ENCODE data around the gene GNRHR. TPM values are rescaled to one million over a fixed set of nuclear protein-coding genes. Genes with fewer than 3 reads are reported as not detected.

The GNRHR gene
- total RNA-seq, 2 experiments from 2014 or later = not detected

DNA sequence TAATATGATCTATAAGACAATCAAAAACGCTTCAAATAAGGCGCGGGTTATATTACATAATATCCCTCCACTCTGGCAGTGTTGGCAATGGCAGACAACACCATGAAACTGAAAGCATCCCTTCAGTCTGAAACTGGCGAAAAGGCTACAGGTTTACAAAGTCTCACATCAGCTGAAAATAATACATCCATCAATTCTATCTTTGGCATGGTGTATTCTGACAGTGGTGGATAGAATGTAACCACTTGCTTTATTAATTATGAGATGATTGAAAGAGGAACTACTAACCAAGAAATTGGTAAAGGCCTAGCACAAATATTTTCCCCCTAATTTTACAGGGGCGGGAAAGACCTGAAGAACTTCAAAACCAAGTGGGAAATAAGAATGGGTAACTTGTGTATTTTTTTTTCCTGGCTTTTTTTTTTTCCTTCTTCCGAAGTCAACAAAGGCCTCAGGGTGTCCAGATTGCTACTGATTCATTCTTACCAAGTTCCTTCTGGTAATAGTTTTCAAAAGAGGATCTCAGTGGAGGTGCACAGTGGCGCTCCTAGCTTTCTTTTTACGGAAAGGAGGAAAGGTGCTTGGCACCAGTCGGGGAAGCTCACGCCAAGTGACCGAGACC is 54.0 kb downstream of the GNRHR start:
- H3K36me3 Mint-ChIP-seq (ENCODE audit: low read depth) = peaks cover 38% of the 10 kb centered on the region
- peak overlapping the region; percentile 87 for H3K4me3 Mint-ChIP-seq
- peaks cover 5% of the 10 kb centered on the region for H3K9me3 Mint-ChIP-seq (ENCODE audit: low read depth)
- ChIA-PET CTCF (interaction anchor here (0.7 to 2.5 kb wide), 9 partner anchors 8 to 180 kb away, joined by 3 to 9 read pairs (median 4); no protein-coding TSS in a partner anchor), POLR2A (no interaction called here)
- peak overlapping the region; percentile 94 for H3K27ac Mint-ChIP-seq
- intact Hi-C loops (cut with DNase I, micrococcal nuclease) = loop anchor here (2.0 to 5.0 kb wide), 4 partner anchors 41 to 549 kb away; no protein-coding TSS in a partner anchor
- peaks cover 47% of the 10 kb centered on the region for H3K4me1 Mint-ChIP-seq
- ATAC-seq = peak; percentile 17
- H3K27me3 Mint-ChIP-seq = no peaks in the 10 kb centered on the region
- DNase-seq = peak; percentile 17

DNA sequence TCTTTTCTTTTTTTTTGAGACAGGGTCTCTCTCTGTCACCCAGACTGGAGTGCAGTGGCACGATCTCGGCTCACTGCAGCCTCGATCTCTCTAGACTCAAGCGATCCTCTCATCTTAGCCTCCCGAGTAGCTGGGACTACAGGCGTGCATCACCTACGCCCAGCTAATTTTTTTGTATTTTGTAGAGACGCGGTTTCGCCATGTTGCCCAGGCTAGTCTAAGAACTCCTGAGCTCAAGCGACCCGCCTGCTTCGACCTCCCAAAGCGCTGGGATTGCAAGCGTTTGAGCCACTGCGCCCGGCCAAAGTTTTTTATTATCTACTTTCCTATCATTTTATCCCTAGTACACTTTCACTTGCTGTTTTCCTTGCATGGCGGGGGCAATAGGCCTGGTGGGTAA is 54.6 kb downstream of the GNRHR start:
- Mint-ChIP-seq H3K27me3 (no peaks in the 10 kb centered on the region), H3K9me3 (ENCODE audit: low read depth) (no peaks in the 10 kb centered on the region), H3K36me3 (ENCODE audit: low read depth) (peaks cover 39% of the 10 kb centered on the region), H3K4me1 (peaks cover 42% of the 10 kb centered on the region), H3K4me3 (peak overlapping the region; percentile 87), H3K27ac (peak overlapping the region; percentile 94)
- CTCF ChIA-PET = interaction anchor here (0.6 to 2.5 kb wide), 6 partner anchors 12 to 233 kb away, joined by 3 to 9 read pairs (median 4); no protein-coding TSS in a partner anchor
- POLR2A ChIA-PET = interaction anchor here (0.6 kb wide), 1 partner anchor 157 kb away, joined by 3 read pairs; no protein-coding TSS in a partner anchor
- no peak for ATAC-seq
- DNase-seq = no peak
- intact Hi-C loops (cut with DNase I, micrococcal nuclease) = loop anchor here (2.0 to 5.0 kb wide), 4 partner anchors 41 to 549 kb away; no protein-coding TSS in a partner anchor

DNA sequence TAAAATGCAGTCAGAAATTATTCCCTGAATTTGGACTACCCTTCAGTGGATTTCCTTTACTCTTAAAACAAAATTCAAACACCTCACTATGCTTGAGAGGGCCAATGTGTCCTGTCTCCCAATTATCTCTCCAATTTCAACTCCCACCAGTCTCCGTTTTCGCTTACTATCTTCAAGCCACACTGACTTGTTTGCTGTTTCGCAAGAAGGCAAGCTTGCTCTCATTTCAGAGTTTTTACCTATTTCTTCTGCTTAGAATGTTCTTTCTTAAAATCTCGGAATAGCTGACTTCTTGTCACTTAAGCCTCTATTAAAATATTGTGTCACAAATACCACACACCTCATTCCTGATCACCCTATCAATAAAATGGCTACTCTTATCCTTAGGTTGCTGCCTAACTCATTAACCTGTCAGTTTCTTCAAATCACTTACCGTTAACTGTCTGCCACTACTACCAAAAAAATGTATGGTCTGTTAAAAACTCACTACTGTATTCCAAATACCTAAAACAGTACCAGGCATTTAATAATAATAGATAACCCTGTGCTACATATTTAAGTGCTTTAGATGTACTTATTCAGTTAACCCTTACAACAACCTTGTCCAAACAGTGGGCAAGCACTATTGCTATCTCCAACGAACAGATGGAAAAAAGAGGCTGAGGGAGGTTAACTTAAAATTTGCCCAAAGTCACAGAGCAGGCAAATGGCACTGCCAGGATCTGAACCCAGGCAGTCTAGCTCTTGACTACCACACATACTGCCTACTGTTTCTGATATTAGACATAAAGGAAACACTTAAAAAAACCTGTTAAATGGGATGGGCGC is 56.1 kb downstream of the GNRHR start:
- H3K9me3 Mint-ChIP-seq (ENCODE audit: low read depth) = no peaks in the 10 kb centered on the region
- POLR2A ChIA-PET = no interaction called here
- DNase-seq (no peak), ATAC-seq (no peak)
- H3K27ac Mint-ChIP-seq = no peak overlapping the region
- CTCF ChIA-PET = interaction anchor here (2.0 kb wide), 1 partner anchor 48 kb away, joined by 7 read pairs; no protein-coding TSS in a partner anchor
- no peak overlapping the region for H3K4me3 Mint-ChIP-seq
- intact Hi-C loops (cut with DNase I, micrococcal nuclease) = no loop called here
- H3K4me1 Mint-ChIP-seq = peaks cover 31% of the 10 kb centered on the region
- H3K36me3 Mint-ChIP-seq (ENCODE audit: low read depth) = peaks cover 39% of the 10 kb centered on the region
- H3K27me3 Mint-ChIP-seq = no peaks in the 10 kb centered on the region

DNA sequence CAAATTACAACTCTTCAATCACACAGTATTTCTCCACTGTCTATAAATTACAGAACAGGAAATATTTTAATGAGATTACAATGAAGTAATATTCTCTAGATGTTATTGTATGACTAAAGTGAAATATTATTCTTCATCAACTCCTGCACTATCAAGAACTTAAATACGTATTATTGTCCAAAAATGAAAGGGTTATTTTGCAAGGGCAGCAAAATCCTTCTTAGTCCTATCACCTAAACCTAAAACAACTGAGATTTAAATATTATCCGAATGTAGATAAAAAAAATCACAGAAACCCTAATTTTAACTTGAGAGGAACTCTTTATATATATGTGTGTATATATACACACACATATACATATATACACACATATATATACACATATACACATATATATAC is 58.1 kb downstream of the GNRHR start:
- ChIA-PET POLR2A (no interaction called here), CTCF (interaction anchor here (1.5 kb wide), 1 partner anchor 17 kb away, joined by 3 read pairs; no protein-coding TSS in a partner anchor)

DNA sequence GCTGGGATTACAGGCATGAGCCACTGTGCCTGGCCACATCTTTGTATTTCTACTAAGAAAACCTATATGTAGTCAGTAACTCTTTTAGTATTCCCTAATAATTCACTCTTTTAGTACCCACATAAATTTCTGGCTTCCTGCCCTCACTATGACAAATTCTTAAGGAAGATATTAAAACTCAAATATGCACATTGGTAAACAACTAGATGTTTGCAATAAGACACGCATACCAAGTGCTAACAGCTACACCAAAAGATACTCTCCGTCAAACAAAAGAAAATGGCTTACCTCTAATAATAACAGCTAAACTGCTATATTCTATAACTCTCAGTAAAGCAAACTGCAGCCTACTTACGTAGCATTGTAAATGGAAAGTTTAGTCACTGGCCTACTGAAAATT is 59.5 kb downstream of the GNRHR start:
- peaks cover 25% of the 10 kb centered on the region for H3K4me1 Mint-ChIP-seq
- no peak overlapping the region for H3K27ac Mint-ChIP-seq
- ATAC-seq (no peak), DNase-seq (no peak)
- intact Hi-C loops (cut with DNase I, micrococcal nuclease) = no loop called here
- H3K4me3 Mint-ChIP-seq = no peak overlapping the region
- ChIA-PET CTCF (interaction anchor here (1.0 to 1.5 kb wide), 2 partner anchors 18 to 113 kb away, joined by 3 read pairs; no protein-coding TSS in a partner anchor), POLR2A (no interaction called here)
- no peaks in the 10 kb centered on the region for H3K27me3 Mint-ChIP-seq
- H3K9me3 Mint-ChIP-seq (ENCODE audit: low read depth) = no peaks in the 10 kb centered on the region
- peaks cover 63% of the 10 kb centered on the region for H3K36me3 Mint-ChIP-seq (ENCODE audit: low read depth)

More for the DNA sequence above, 58.1 kb downstream of the GNRHR start:
- ATAC-seq (no peak), DNase-seq (no peak)
- intact Hi-C loops (cut with DNase I, micrococcal nuclease) = no loop called here
- no peak overlapping the region for H3K4me3 Mint-ChIP-seq
- H3K9me3 Mint-ChIP-seq (ENCODE audit: low read depth) = no peaks in the 10 kb centered on the region
- peaks cover 22% of the 10 kb centered on the region for H3K4me1 Mint-ChIP-seq
- H3K27me3 Mint-ChIP-seq = no peaks in the 10 kb centered on the region
- no peak overlapping the region for H3K27ac Mint-ChIP-seq
- H3K36me3 Mint-ChIP-seq (ENCODE audit: low read depth) = peaks cover 53% of the 10 kb centered on the region

DNA sequence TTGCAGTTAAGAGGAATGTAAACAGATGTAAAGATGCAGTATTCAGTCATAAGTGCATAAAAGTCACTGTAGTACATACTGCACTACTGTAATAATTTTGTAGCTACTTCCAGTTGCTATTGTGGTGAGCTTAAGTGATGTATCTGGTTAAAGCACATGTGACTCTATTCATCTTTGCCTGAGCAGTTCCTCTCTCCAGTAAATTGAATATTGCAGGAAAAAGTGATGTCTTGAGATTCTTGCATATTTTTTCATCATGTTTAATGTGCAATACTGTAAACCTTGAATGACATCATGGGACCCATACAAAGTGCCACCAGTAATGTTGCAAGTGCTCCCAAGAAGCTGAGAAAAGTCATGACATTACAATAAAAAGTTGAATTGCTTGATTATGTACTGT is 62.9 kb downstream of the GNRHR start:
- POLR2A ChIA-PET = no interaction called here
- intact Hi-C loops (cut with DNase I, micrococcal nuclease) = no loop called here
- H3K27ac Mint-ChIP-seq = no peak overlapping the region
- H3K9me3 Mint-ChIP-seq (ENCODE audit: low read depth) = no peaks in the 10 kb centered on the region
- H3K4me3 Mint-ChIP-seq = no peak overlapping the region
- no peak for ATAC-seq
- CTCF ChIA-PET = interaction anchor here (0.9 kb wide), 1 partner anchor 9 kb away, joined by 3 read pairs; no protein-coding TSS in a partner anchor
- H3K27me3 Mint-ChIP-seq = no peaks in the 10 kb centered on the region
- H3K36me3 Mint-ChIP-seq (ENCODE audit: low read depth) = peaks cover 60% of the 10 kb centered on the region
- peaks cover 12% of the 10 kb centered on the region for H3K4me1 Mint-ChIP-seq
- DNase-seq = no peak

Other genes with a start within 250 kb of the GNRHR start
- 10 to 100 TPM; 30.3 to 33.1 TPM for gene CENPC, start 208.9 kb downstream of the GNRHR start, total RNA-seq
- gene STAP1, start 195.7 kb downstream of the GNRHR start, total RNA-seq = 10 to 100 TPM in 1 of 2 experiments, 1 to 10 TPM in 1; 10.0 to 11.0 TPM
- 10 to 100 TPM; 88.3 to 97.3 TPM for gene UBA6, start 53.2 kb downstream of the GNRHR start, total RNA-seq
- not detected for gene TMPRSS11D, start 129.6 kb upstream of the GNRHR start, total RNA-seq
- not detected for gene TMPRSS11A, start 209.1 kb upstream of the GNRHR start, total RNA-seq

Measured in activated CD4-positive, alpha-beta T cell treated with anti-CD3 and anti-CD28 coated beads for 36 hours (primary cell).